HG03095 (cell line): ENCODE data around the gene CAND1.
"Not testable (repeated sequence)": the region's sequence is repeated elsewhere in the genome, so short reads cannot be mapped to it uniquely, and the experiment has no call there.

ENCODE experiments used
- ATAC-seq: cut with Tn5 transposase; IDR thresholded peaks from one replicate; pipeline ENCODE4 v1.9.1; 2021; ENCODE audit warnings: moderate library complexity; ENCODE audit not compliant: unreplicated experiment

Gene CAND1

GRCh38 chr12:67339530-67339929 lies 70.4 kb downstream of the CAND1 start:
- ATAC-seq = no peak

- not testable (repeated sequence) for ATAC-seq
Observed at GRCh38 chr12:67341086-67341485, 71.9 kb downstream of the CAND1 start.

- ATAC-seq = no peak
Observed at GRCh38 chr12:67344979-67345710, 76.0 kb downstream of the CAND1 start.

GRCh38 chr12:67348683-67349082 lies 79.5 kb downstream of the CAND1 start:
- ATAC-seq = no peak

GRCh38 chr12:67352682-67353081 lies 83.5 kb downstream of the CAND1 start:
- ATAC-seq = no peak

GRCh38 chr12:67354322-67354721 lies 85.2 kb downstream of the CAND1 start:
- ATAC-seq = no peak

- no peak for ATAC-seq
Observed at GRCh38 chr12:67354966-67355365, 85.8 kb downstream of the CAND1 start.

GRCh38 chr12:67355428-67356379 lies 86.5 kb downstream of the CAND1 start:
- ATAC-seq = no peak

- ATAC-seq = no peak
Observed at GRCh38 chr12:67356380-67356774, 87.2 kb downstream of the CAND1 start.

GRCh38 chr12:67357376-67358125 lies 88.4 kb downstream of the CAND1 start:
- no peak for ATAC-seq

GRCh38 chr12:67358781-67359338 lies 89.7 kb downstream of the CAND1 start:
- no peak for ATAC-seq

- ATAC-seq = no peak
Observed at GRCh38 chr12:67362526-67362925, 93.4 kb downstream of the CAND1 start.

- no peak for ATAC-seq
Observed at GRCh38 chr12:67364228-67364627, 95.1 kb downstream of the CAND1 start.

- ATAC-seq = no peak
Observed at GRCh38 chr12:67365131-67365530, 96.0 kb downstream of the CAND1 start.

GRCh38 chr12:67367843-67368242 lies 98.7 kb downstream of the CAND1 start:
- ATAC-seq = no peak
